IMR-90 (cell line): ENCODE measurements around the gene TPST1.
A peak's percentile ranks its signal among the peaks of the same experiment; 100 is the strongest.

Experiments used
- BHLHE40 ChIP-seq: fragments of 150-350 bp; IDR thresholded peaks from 2 replicates; pipeline ENCODE4 v1.6.1; 2016; ENCODE audit warnings: mild to moderate bottlenecking, low read depth, low read length
- CEBPB ChIP-seq: IDR thresholded peaks from 2 replicates; pipeline ENCODE4 v1.6.1; 2012; ENCODE audit warnings: low read depth, low read length, improper control_type of control experiment
- CHD1 ChIP-seq: IDR thresholded peaks from 2 replicates; pipeline ENCODE4 v1.6.1; 2012; ENCODE audit warnings: low read depth, low read length, improper control_type of control experiment
- CTCF ChIP-seq: conservative IDR thresholded peaks from 2 replicates; pipeline ENCODE4 v1.5.1; 2012; ENCODE audit warnings: mild to moderate bottlenecking, low read depth, low read length, improper control_type of control experiment
- ELK1 ChIP-seq: fragments of 150-350 bp; IDR thresholded peaks from 2 replicates; pipeline ENCODE4 v1.6.1; 2016; ENCODE audit warnings: low read depth, mild to moderate bottlenecking, low read length, moderate library complexity, borderline replicate concordance
- FOS ChIP-seq: fragments of 150-350 bp; IDR thresholded peaks from 2 replicates; pipeline ENCODE4 v1.6.1; 2016; ENCODE audit warnings: low read depth, low read length
- MAFK ChIP-seq: IDR thresholded peaks from 2 replicates; pipeline ENCODE4 v1.6.1; 2012; ENCODE audit warnings: low read depth, low read length, improper control_type of control experiment
- MAZ ChIP-seq: IDR thresholded peaks from 2 replicates; pipeline ENCODE4 v1.6.1; 2012; ENCODE audit warnings: low read depth, mild to moderate bottlenecking, low read length, improper control_type of control experiment, moderate library complexity, borderline replicate concordance
- MXI1 ChIP-seq: IDR thresholded peaks from 2 replicates; pipeline ENCODE4 v1.6.1; 2012; ENCODE audit warnings: low read depth, mild to moderate bottlenecking, low read length, moderate library complexity, borderline replicate concordance
- POLR2A ChIP-seq: IDR thresholded peaks from 2 replicates; pipeline ENCODE4 v1.6.1; 2012; ENCODE audit warnings: mild to moderate bottlenecking, low read depth, low read length
- RAD21 ChIP-seq: IDR thresholded peaks from 2 replicates; pipeline ENCODE4 v1.6.1; 2012; ENCODE audit warnings: low read length, improper control_type of control experiment
- RFX5 ChIP-seq: IDR thresholded peaks from 2 replicates; pipeline ENCODE4 v1.8.0; 2012; ENCODE audit warnings: low read depth, mild to moderate bottlenecking, low read length, moderate library complexity
- SMC3 ChIP-seq: fragments of 150-350 bp; IDR thresholded peaks from 2 replicates; pipeline ENCODE4 v1.6.1; 2016; ENCODE audit warnings: low read depth, mild to moderate bottlenecking, antibody characterized with exemption, low read length, moderate library complexity

- TF ChIP-seq POLR2A (no peak), CTCF (no peak), FOS (no peak), RFX5 (no peak), CHD1 (no peak), MXI1 (no peak), ELK1 (no peak), BHLHE40 (no peak), RAD21 (no peak), SMC3 (no peak), CEBPB (peak; percentile 18; the same call in 1 of the 2 replicates), MAFK (no peak), MAZ (no peak)
These were observed 22.2 kb upstream of the TPST1 start for GRCh38 chr7:66182920-66183319.
